Ectodermal cell (in vitro differentiated cells): Measurements from ENCODE around the gene FAM241B.

Source experiments
- H3K27ac ChIP-seq: 2 replicates; pipeline ENCODE4 v1.7.0; 2013; ENCODE audit warnings: mild to moderate bottlenecking, low read depth, low read length; ENCODE audit not compliant: insufficient read depth, poor library complexity, severe bottlenecking
- H3K27me3 ChIP-seq: 2 replicates; pipeline ENCODE4 v1.7.0; 2013; ENCODE audit warnings: mild to moderate bottlenecking, low read length; ENCODE audit not compliant: insufficient read depth, control insufficient read depth, poor library complexity, severe bottlenecking
- H3K36me3 ChIP-seq: one replicate; pipeline ENCODE4 v1.7.0; 2013; ENCODE audit warnings: low read length; ENCODE audit not compliant: control insufficient read depth, insufficient read depth
- H3K4me1 ChIP-seq: one replicate; pipeline ENCODE4 v1.7.0; 2013; ENCODE audit warnings: low read length; ENCODE audit not compliant: control insufficient read depth, insufficient read depth
- H3K4me3 ChIP-seq: 2 replicates; pipeline ENCODE4 v1.7.0; 2013; ENCODE audit warnings: low read depth, low read length, control low read depth; ENCODE audit not compliant: insufficient read depth
- H3K9me3 ChIP-seq: 2 replicates; pipeline ENCODE4 v1.7.0; 2013; ENCODE audit warnings: mild to moderate bottlenecking, low read length, moderate library complexity; ENCODE audit not compliant: control insufficient read depth
- WGBS, 2 experiments: methylation state at CpG; one replicate each; pipeline ENCODE4 v1.1.7; 2013; ENCODE audit warnings: missing lambda C conversion rate in 2 of 2; 5-methylcytosine and 5-hydroxymethylcytosine counted together

The FAM241B gene

DNA sequence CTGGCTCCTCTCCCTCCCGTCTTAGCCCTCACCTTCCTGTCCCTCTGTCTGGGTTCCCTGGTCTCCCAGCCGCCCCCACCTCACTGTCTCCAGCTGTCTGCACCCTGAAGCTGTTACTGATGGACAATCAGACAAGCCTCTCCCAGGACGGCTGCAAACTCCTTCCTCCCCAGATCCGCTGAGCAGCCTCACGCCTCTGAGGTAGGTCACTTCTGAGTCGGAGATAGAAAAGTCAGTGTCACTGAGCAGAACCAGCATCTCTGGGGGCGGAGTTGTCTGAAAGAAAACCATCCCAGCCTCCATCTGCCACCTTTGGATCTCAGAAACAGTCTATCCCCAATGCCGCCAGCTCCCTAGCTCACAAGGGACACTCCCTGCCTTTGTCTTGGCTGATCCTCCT, 27.4 kb downstream of the FAM241B start:
- Histone ChIP-seq H3K4me3 (no peak overlapping the region), H3K36me3 (no peaks in the 10 kb centered on the region), H3K27ac (no peak overlapping the region), H3K27me3 (no peaks in the 10 kb centered on the region), H3K4me1 (peaks cover 17% of the 10 kb centered on the region), H3K9me3 (no peaks in the 10 kb centered on the region)
- WGBS, 2 experiments, result 74 to 78% methylated on average over 8 of the region's 8 CpGs

DNA sequence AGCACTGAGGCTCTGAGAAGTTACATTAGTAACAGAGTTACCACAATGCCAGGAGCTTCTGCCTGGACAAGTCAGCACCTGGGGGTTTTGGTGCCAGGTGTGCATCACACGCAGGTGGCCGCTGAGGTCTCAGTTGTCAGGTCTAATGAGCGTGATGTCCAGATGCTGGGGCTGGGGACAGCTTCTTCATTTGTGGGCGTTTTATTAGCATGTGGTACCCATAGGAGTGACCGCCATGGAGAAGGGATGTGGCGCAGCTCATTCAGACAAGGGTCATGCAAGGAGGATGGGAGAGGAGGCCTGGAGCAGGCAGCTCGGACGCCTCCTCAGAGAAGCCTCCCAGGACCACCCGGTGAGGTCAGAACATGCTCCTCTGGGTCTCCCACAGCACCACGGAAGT, 27.8 kb downstream of the FAM241B start:
- no peaks in the 10 kb centered on the region for H3K9me3 ChIP-seq
- H3K4me3 ChIP-seq, result no peak overlapping the region
- 90 to 91% methylated on average over 10 of the region's 10 CpGs for WGBS, 2 experiments
- peaks cover 17% of the 10 kb centered on the region for H3K4me1 ChIP-seq
- H3K27ac ChIP-seq, result no peak overlapping the region
- no peaks in the 10 kb centered on the region for H3K36me3 ChIP-seq
- H3K27me3 ChIP-seq, result no peaks in the 10 kb centered on the region

DNA sequence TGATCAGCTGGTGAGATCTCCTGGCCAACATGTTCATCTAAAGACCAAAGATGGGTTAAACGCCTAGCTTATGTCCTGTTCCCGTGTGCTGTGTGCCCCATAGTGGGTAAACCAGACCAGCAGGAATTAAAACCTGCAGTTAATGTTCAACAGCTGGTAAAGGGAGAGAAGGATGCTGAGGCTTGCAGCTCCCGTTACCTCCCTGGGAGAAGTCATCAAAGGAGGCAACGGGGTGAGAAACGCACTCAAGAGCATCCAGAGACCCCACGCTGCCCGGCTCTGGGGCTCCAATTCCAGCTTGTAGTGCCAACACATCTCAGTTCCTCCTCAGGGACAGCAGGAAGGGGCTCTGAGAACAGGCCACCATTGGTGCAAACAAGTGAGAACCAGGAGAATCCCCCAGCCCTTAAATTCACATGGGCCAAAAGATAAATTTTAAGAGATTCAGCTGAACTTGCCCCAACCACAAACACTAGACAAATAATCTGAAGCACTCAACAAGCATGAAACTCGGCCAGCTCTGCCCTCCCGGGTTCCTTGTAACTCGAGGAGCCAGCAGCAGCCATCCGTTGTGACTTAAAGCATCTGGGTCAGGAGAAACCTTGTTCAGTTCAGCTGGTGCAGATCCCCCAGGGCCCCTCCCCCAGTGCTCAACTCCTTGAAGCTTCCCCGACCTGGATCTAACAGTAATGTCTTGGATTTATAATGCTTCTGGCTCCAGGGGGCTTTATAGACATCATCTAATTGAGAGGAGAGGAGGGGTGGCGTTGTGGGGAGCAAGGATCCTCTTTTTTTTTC, 29.4 kb downstream of the FAM241B start:
- Histone ChIP-seq H3K9me3 (no peaks in the 10 kb centered on the region), H3K27ac (no peak overlapping the region), H3K4me3 (no peak overlapping the region), H3K36me3 (no peaks in the 10 kb centered on the region), H3K27me3 (no peaks in the 10 kb centered on the region), H3K4me1 (peaks cover 17% of the 10 kb centered on the region)
- WGBS, 2 experiments, result 72 to 75% methylated on average over 13 of the region's 13 CpGs

DNA sequence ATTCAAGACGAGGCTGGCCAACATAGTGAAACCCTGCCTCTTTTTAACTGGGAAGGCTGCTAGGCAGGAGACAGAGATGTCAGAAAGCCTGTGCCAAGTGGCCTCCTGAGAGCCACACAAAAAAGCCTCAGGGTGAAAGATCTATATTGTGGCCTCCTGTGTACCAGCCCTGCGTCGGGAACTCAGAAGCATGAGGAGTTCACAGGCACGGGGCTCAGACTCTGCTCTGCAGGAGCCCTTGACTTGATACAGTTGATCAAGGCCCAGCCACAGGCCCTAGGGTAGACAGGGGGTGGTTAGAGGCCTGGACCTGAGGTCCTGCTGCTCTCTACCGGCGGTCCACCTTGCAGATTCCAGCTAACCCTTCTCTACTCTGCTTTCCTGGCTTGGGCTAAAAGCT, 30.2 kb downstream of the FAM241B start:
- WGBS, 2 experiments, result 72 to 73% methylated on average over 6 of the region's 6 CpGs

DNA sequence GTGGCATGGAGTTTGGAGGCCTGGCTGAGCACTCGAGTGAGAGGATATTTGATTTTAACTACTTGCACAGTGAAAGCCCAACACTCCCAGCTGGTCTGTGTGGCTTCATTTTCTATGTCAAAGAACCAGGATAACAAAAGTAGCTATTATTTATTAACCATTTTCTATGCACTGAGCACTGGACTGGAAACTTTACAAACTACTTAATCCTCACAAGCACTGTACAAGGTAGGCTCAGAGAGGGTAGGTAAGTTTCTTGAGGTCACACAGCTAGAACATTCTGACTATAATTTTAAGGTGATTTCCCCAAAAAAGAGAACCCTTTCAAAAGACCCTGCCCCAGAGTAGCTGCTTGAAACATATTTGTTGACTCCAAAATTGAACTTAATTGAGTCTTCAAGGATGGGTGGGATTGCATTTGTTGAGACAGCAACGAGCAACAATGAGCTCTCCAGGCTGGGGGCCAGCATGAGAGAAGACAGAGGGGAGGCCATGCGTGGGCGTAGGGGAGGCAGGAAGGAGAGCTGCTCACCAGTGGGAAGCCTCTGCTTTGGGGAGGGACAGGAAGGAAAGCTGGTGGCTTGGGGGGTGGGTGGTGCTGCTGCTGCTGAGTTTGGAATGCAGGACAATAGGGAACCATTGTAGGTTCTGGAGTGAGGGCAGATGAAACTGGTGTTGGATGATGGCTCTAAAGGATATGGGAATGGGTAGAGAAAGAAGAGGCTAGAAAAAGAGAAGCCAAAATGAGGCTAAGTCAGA, 31.5 kb downstream of the FAM241B start:
- Histone ChIP-seq H3K4me3 (no peak overlapping the region), H3K27me3 (no peaks in the 10 kb centered on the region), H3K4me1 (peaks cover 10% of the 10 kb centered on the region), H3K27ac (no peak overlapping the region), H3K36me3 (no peaks in the 10 kb centered on the region), H3K9me3 (no peaks in the 10 kb centered on the region)
- 78 to 86% methylated on average over 4 of the region's 4 CpGs for WGBS, 2 experiments

More for the DNA sequence above, 30.2 kb downstream of the FAM241B start:
- Histone ChIP-seq H3K27ac (no peak overlapping the region), H3K36me3 (no peaks in the 10 kb centered on the region), H3K9me3 (no peaks in the 10 kb centered on the region), H3K4me3 (no peak overlapping the region), H3K27me3 (no peaks in the 10 kb centered on the region), H3K4me1 (peaks cover 17% of the 10 kb centered on the region)

DNA sequence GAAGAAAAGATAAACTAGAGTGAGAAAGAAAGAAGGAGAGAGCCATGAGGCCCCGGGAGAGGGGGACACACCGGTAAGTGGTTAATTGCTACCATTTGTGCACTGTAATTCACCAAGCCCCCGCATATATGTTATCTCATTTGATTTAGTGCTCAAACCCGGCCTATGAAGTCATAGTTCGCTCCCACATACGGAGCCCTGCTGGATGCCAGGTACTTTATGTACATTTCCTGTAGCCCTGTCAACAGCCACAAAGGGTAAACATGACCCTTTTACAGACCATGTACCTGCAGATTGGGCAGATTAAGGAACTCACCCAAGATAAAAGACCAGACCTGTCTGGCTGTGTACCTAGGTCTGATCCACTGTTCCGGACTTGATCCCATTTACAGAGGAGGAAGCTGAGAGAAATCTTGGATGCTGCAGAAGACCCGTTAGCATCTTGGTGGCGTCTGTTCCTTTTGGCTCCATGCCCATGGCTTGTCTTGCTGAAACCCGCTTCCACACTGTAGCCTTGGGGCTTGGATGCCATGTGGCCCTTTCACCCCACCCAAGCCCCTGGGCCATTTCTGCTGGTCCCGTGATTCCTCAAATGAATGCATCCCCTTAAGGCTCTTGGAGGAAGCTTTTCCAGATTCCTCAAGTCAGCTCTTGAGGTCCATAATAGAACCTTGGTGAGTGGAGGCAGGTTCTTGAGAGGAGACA, 32.3 kb downstream of the FAM241B start:
- H3K27ac ChIP-seq, result no peak overlapping the region
- H3K36me3 ChIP-seq, result no peaks in the 10 kb centered on the region
- WGBS, 2 experiments, result 92% methylated on average over 11 of the region's 11 CpGs
- H3K27me3 ChIP-seq, result no peaks in the 10 kb centered on the region
- no peak overlapping the region for H3K4me3 ChIP-seq
- H3K9me3 ChIP-seq, result no peaks in the 10 kb centered on the region
- peaks cover 2% of the 10 kb centered on the region for H3K4me1 ChIP-seq

DNA sequence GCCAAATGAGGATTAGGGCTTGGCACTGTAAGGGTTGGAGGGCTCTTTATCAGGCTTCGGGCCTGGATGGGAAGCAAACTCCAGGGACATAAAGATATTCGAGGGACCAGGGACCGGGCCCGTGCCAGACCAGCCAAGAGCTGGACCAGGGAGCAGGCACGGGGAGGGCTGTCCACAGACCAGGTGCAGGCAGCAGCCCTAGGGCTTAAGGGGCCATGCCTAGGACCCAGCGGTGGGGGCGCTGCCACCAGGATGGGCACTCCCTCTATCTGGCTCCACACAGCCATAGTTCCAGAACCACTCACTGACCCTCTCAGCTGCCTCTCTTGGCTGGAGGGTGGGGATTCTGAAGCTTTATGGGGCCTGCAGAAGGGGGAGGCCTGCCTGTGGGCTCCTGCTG, 32.9 kb downstream of the FAM241B start:
- 96 to 97% methylated on average over 7 of the region's 7 CpGs for WGBS, 2 experiments
- H3K27ac ChIP-seq, result no peak overlapping the region
- no peaks in the 10 kb centered on the region for H3K36me3 ChIP-seq
- no peaks in the 10 kb centered on the region for H3K27me3 ChIP-seq
- no peak overlapping the region for H3K4me3 ChIP-seq
- H3K4me1 ChIP-seq, result no peaks in the 10 kb centered on the region
- H3K9me3 ChIP-seq, result no peaks in the 10 kb centered on the region

DNA sequence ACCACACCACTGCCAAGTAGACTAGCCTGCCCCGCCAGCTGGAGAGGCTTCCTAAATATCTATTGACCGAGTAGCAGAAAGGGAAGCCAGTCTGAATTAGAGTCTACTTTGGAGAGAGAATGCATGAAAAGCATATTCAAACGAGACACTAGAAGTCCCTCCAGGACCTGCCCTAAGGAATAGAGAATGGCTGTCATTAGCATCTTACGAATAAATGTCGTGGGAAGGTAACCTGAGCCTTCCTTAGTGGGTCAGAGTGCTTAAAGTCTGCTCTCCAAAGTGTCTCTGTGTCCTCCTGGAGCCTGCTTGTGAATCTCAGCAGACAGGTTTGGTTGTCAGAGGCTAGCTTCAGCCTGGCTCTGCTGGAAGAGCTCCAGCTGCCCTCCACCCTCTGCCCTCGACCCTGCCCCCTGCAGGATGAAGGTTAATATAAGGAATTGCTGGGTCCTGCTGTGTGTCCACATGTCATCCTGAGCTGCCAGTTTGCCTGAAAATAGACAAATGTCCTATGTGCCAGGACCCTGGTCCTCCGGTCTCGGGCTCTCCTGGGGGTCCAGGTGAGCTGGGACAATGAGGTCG, 33.4 kb downstream of the FAM241B start:
- no peak overlapping the region for H3K4me3 ChIP-seq
- H3K36me3 ChIP-seq, result no peaks in the 10 kb centered on the region
- H3K27me3 ChIP-seq, result no peaks in the 10 kb centered on the region
- H3K4me1 ChIP-seq, result no peaks in the 10 kb centered on the region
- H3K27ac ChIP-seq, result no peak overlapping the region
- no peaks in the 10 kb centered on the region for H3K9me3 ChIP-seq
- 76 to 78% methylated on average over 9 of the region's 9 CpGs for WGBS, 2 experiments

DNA sequence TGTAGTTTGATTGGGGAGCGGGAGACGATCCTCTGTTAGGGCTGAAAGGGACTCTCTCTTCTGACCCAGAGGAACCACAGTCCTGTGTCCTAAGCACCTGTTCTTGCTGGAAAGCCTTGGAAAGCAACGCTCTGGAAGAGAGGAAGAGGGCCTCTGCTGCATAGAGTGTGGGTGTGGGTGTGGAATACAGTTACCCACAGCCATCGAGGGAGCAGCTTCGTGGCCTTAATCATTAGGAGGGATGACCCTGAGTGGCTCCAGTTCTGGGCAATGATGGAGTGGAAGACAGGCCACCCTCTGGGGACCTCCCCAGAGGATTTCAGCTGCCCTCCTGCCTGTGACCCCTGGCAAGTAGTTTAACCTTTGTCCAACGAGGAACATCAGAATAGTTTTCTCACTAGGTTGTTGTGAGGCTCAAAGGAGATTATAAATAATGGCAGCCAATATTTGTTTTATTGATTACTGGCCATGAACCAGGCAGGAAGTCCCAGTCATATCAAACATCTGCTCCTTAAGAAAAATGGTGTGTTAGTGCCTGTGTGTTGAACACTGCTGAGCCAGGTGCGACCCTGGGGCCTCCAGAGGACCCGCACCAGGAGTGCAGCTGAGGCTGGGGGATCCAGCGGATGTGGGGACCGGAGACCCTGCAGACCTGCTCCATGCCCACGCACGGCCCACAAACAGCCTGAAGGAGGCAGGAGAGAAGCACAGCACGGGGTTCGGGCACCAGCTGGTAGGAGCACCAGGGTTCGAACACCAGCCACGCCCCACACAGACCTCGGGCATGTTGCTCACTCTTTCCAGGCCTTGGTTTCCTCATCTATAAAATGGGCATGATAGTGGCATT, 35.6 kb downstream of the FAM241B start:
- Histone ChIP-seq H3K4me1 (peaks cover 10% of the 10 kb centered on the region), H3K27me3 (no peaks in the 10 kb centered on the region), H3K36me3 (no peaks in the 10 kb centered on the region), H3K27ac (no peak overlapping the region), H3K9me3 (no peaks in the 10 kb centered on the region), H3K4me3 (no peak overlapping the region)
- WGBS, 2 experiments, result 90 to 92% methylated on average over 17 of the region's 17 CpGs
